IPS-15b (cell line): ENCODE data around the gene RNASET2.
"Not testable (repeated sequence)": the region's sequence is repeated elsewhere in the genome, so short reads cannot be mapped to it uniquely, and the experiment has no call there.

Experiments used
- H3K27me3 ChIP-seq: one replicate; pipeline ENCODE4 v1.6.1; 2013; ENCODE audit warnings: low read length; ENCODE audit not compliant: control insufficient read depth, insufficient read depth
- H3K36me3 ChIP-seq: one replicate; pipeline ENCODE4 v1.6.1; 2013; ENCODE audit warnings: low read length; ENCODE audit not compliant: control insufficient read depth, insufficient read depth
- H3K4me1 ChIP-seq: one replicate; pipeline ENCODE4 v1.6.1; 2013; ENCODE audit warnings: mild to moderate bottlenecking, low read length; ENCODE audit not compliant: control insufficient read depth, insufficient read depth
- H3K4me3 ChIP-seq: one replicate; pipeline ENCODE4 v1.5.1; 2013; ENCODE audit warnings: low read depth, low read length
- H3K9ac ChIP-seq: one replicate; pipeline ENCODE4 v1.6.1; 2013; ENCODE audit warnings: low read depth, mild to moderate bottlenecking, low read length
- H3K9me3 ChIP-seq: one replicate; pipeline ENCODE4 v1.6.1; 2013; ENCODE audit warnings: mild to moderate bottlenecking, low read length; ENCODE audit not compliant: control insufficient read depth, insufficient read depth

RNASET2 gene

GRCh38 chr6:166929542-166930189 is 26.7 kb downstream of the RNASET2 start:
- Histone ChIP-seq H3K4me3 (no peak overlapping the region), H3K4me1 (no peaks in the 10 kb centered on the region), H3K27me3 (no peaks in the 10 kb centered on the region), H3K36me3 (peaks cover 4% of the 10 kb centered on the region), H3K9me3 (no peaks in the 10 kb centered on the region), H3K9ac (no peak overlapping the region)

- peaks cover 4% of the 10 kb centered on the region for H3K36me3 ChIP-seq
- H3K4me3 ChIP-seq: no peak overlapping the region
- no peaks in the 10 kb centered on the region for H3K27me3 ChIP-seq
- H3K9me3 ChIP-seq: no peaks in the 10 kb centered on the region
- H3K4me1 ChIP-seq: no peaks in the 10 kb centered on the region
- no peak overlapping the region for H3K9ac ChIP-seq
Measured at GRCh38 chr6:166928644-166929541, 27.5 kb downstream of the RNASET2 start.

- Histone ChIP-seq H3K27me3 (no peaks in the 10 kb centered on the region), H3K4me3 (no peak overlapping the region), H3K36me3 (peaks cover 4% of the 10 kb centered on the region), H3K4me1 (no peaks in the 10 kb centered on the region), H3K9ac (no peak overlapping the region), H3K9me3 (no peaks in the 10 kb centered on the region)
Measured at GRCh38 chr6:166927935-166928643, 28.3 kb downstream of the RNASET2 start.

- peaks cover under 1% of the 10 kb centered on the region for H3K36me3 ChIP-seq
- no peak overlapping the region for H3K4me3 ChIP-seq
- no peak overlapping the region for H3K9ac ChIP-seq
- no peaks in the 10 kb centered on the region for H3K27me3 ChIP-seq
- no peaks in the 10 kb centered on the region for H3K9me3 ChIP-seq
- no peaks in the 10 kb centered on the region for H3K4me1 ChIP-seq
Measured at GRCh38 chr6:166927240-166927934, 29.0 kb downstream of the RNASET2 start.

- H3K27me3 ChIP-seq: no peaks in the 10 kb centered on the region
- H3K9ac ChIP-seq: no peak overlapping the region
- H3K36me3 ChIP-seq: no peaks in the 10 kb centered on the region
- no peaks in the 10 kb centered on the region for H3K9me3 ChIP-seq
- H3K4me3 ChIP-seq: no peak overlapping the region
- H3K4me1 ChIP-seq: no peaks in the 10 kb centered on the region
Measured at GRCh38 chr6:166926748-166927147, 29.6 kb downstream of the RNASET2 start.

- H3K36me3 ChIP-seq: no peaks in the 10 kb centered on the region
- no peak overlapping the region for H3K9ac ChIP-seq
- no peaks in the 10 kb centered on the region for H3K9me3 ChIP-seq
- H3K27me3 ChIP-seq: no peaks in the 10 kb centered on the region
- no peak overlapping the region for H3K4me3 ChIP-seq
- H3K4me1 ChIP-seq: no peaks in the 10 kb centered on the region
Measured at GRCh38 chr6:166925141-166925996, 31.0 kb downstream of the RNASET2 start.

GRCh38 chr6:166924531-166924930 is 31.8 kb downstream of the RNASET2 start:
- H3K4me3 ChIP-seq: no peak overlapping the region
- no peaks in the 10 kb centered on the region for H3K4me1 ChIP-seq
- no peaks in the 10 kb centered on the region for H3K9me3 ChIP-seq
- no peak overlapping the region for H3K9ac ChIP-seq
- H3K36me3 ChIP-seq: no peaks in the 10 kb centered on the region
- no peaks in the 10 kb centered on the region for H3K27me3 ChIP-seq

GRCh38 chr6:166922937-166923336 is 33.4 kb downstream of the RNASET2 start:
- no peak overlapping the region for H3K9ac ChIP-seq
- no peaks in the 10 kb centered on the region for H3K9me3 ChIP-seq
- no peak overlapping the region for H3K4me3 ChIP-seq
- H3K4me1 ChIP-seq: no peaks in the 10 kb centered on the region
- no peaks in the 10 kb centered on the region for H3K27me3 ChIP-seq
- no peaks in the 10 kb centered on the region for H3K36me3 ChIP-seq

GRCh38 chr6:166921570-166921969 is 34.8 kb downstream of the RNASET2 start:
- Histone ChIP-seq H3K4me1 (no peaks in the 10 kb centered on the region), H3K36me3 (no peaks in the 10 kb centered on the region), H3K9me3 (no peaks in the 10 kb centered on the region), H3K4me3 (no peak overlapping the region), H3K9ac (no peak overlapping the region), H3K27me3 (no peaks in the 10 kb centered on the region)

- Histone ChIP-seq H3K4me1 (no peaks in the 10 kb centered on the region), H3K9ac (no peak overlapping the region), H3K36me3 (no peaks in the 10 kb centered on the region), H3K9me3 (no peaks in the 10 kb centered on the region), H3K27me3 (no peaks in the 10 kb centered on the region), H3K4me3 (no peak overlapping the region)
Measured at GRCh38 chr6:166916824-166917223, 39.5 kb downstream of the RNASET2 start.

- not testable (repeated sequence) for H3K4me3 ChIP-seq, H3K4me1 ChIP-seq, H3K27me3 ChIP-seq, H3K36me3 ChIP-seq, H3K9ac ChIP-seq, H3K9me3 ChIP-seq
Measured at GRCh38 chr6:166915484-166915883, 40.9 kb downstream of the RNASET2 start.
